Prostate gland (tissue), 2 donors: ENCODE data around the gene ZNF330. TPM values are rescaled to one million over a fixed set of nuclear protein-coding genes. Genes with fewer than 3 reads are reported as not detected.

Source experiments
- DNase-seq: peaks from one replicate; pipeline ENCODE4 v3.0.0-alpha.2; 2019; ENCODE audit warnings: low spot score
- H3K27ac ChIP-seq, 2 donors: fragments of 200-600 bp; sonication (generic); 2 replicates each; pipeline ENCODE4 v1.5.1; 2017 to 2019
- H3K27me3 ChIP-seq: fragments of 200-600 bp; sonication (generic); replicated peaks from 2 replicates; pipeline ENCODE4 v1.5.1; 2019; ENCODE audit not compliant: insufficient read depth
- H3K36me3 ChIP-seq, 2 donors: fragments of 200-600 bp; sonication (generic); 1 replicate in 1 of 2; 2 replicates in 1 of 2; pipeline versions ENCODE4 v1.5.1 to v1.8.1; 2017 to 2019
- H3K4me1 ChIP-seq: fragments of 200-600 bp; sonication (generic); replicated peaks from 2 replicates; pipeline ENCODE4 v1.5.1; 2019
- H3K4me3 ChIP-seq, 2 donors: fragments of 200-600 bp; sonication (generic); 2 replicates each; pipeline ENCODE4 v1.5.1; 2017 to 2019
- H3K9me3 ChIP-seq: fragments of 200-600 bp; sonication (generic); 2 replicates; pipeline ENCODE4 v1.5.1; 2017
- CTCF ChIP-seq, 4 experiments: fragments of 200-600 bp in 2 of 4; fragments of 450-650 bp in 2 of 4; sonication (generic) in 2 of 4; IDR thresholded peaks; 1 replicate in 3 of 4; 2 replicates in 1 of 4; pipeline ENCODE4 v1.5.1; 2016 to 2019; ENCODE audit warnings: antibody characterized with exemption in 4 of 4, mild to moderate bottlenecking in 2 of 4, moderate library complexity in 2 of 4
- POLR2A ChIP-seq: fragments of 450-650 bp; IDR thresholded peaks from one replicate; pipeline ENCODE4 v1.6.1; 2016; ENCODE audit warnings: antibody characterized with exemption, mild to moderate bottlenecking
- POLR2AphosphoS5 ChIP-seq: sonication (generic); formaldehyde crosslinking; IDR thresholded peaks from one replicate; pipeline ENCODE4 v1.6.1; 2017; ENCODE audit warnings: antibody characterized with exemption
- WGBS: methylation state at CpG from one replicate; pipeline ENCODE4 v1.1.5; 2018; 5-methylcytosine and 5-hydroxymethylcytosine counted together
- intact Hi-C: fragments of 100-400 bp; cut with DNase I; formaldehyde crosslinking; loops from one replicate; pipeline ENCODE4 v1.14.2; 2022
- total RNA-seq, 2 donors: library from RNA; depleted of rRNA; stranded (reverse); fragments of >200 nt; gene quantifications; one replicate each; pipeline ENCODE4 v1.1.0, GENCODE V29; 2016

The ZNF330 gene
- total RNA-seq, 2 donors from 2014 or later = 12.1 to 22.7 TPM

- no peak overlapping the region for H3K4me3 ChIP-seq
- no peaks in the 10 kb centered on the region for H3K4me1 ChIP-seq
- WGBS = 81% methylated on average over 1 of the region's 1 CpG
- no peak for DNase-seq
- no peak overlapping the region for H3K27ac ChIP-seq
- intact Hi-C loops = no loop called here
- no peaks in the 10 kb centered on the region for H3K36me3 ChIP-seq
- no peaks in the 10 kb centered on the region for H3K9me3 ChIP-seq
- no peak for TF ChIP-seq POLR2AphosphoS5
- TF ChIP-seq CTCF (IDR thresholded peaks at IDR 0.05) = no peak
- no peak for TF ChIP-seq POLR2A
- H3K27me3 ChIP-seq = no peaks in the 10 kb centered on the region
Measured at GRCh38 chr4:141196227-141196933, 24.3 kb upstream of the ZNF330 start.

DNA sequence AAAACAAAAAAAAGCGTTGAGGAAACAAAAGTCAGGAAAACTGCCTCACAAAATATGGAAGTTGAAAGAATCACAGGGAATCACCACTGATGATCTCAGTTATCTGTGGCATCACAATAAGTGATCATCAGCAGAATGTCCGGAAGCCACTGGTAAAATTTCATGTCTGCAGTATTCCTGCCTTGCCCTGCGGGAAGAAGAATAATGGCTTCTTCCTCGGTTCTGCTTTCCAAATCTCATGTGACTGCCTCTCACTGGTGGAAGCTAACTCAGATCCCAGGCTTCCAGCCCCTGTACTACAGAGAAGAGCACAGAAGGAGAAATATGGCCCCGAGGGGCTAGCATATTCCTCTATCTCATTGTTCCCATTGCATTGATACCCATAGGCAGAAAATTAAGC, 12.7 kb upstream of the ZNF330 start:
- DNase-seq = no peak
- Histone ChIP-seq H3K4me3 (no peak overlapping the region), H3K27ac (no peak overlapping the region), H3K27me3 (no peaks in the 10 kb centered on the region), H3K36me3 (no peaks in the 10 kb centered on the region), H3K9me3 (no peaks in the 10 kb centered on the region), H3K4me1 (no peaks in the 10 kb centered on the region)
- intact Hi-C loops = no loop called here
- TF ChIP-seq POLR2A (no peak), POLR2AphosphoS5 (no peak), CTCF (IDR thresholded peaks at IDR 0.05) (no peak)
- WGBS = 66% methylated on average over 5 of the region's 5 CpGs

- DNase-seq = no peak
- 54% methylated on average over 3 of the region's 3 CpGs for WGBS
- Histone ChIP-seq H3K9me3 (no peaks in the 10 kb centered on the region), H3K27ac (no peak overlapping the region), H3K4me1 (no peaks in the 10 kb centered on the region), H3K27me3 (no peaks in the 10 kb centered on the region), H3K4me3 (no peak overlapping the region), H3K36me3 (no peaks in the 10 kb centered on the region)
- intact Hi-C loops = no loop called here
- TF ChIP-seq POLR2AphosphoS5 (no peak), POLR2A (no peak), CTCF (IDR thresholded peaks at IDR 0.05) (no peak)
Measured at GRCh38 chr4:141210168-141210567, 10.5 kb upstream of the ZNF330 start.

- intact Hi-C loops = no loop called here
- Histone ChIP-seq H3K27me3 (no peaks in the 10 kb centered on the region), H3K36me3 (no peaks in the 10 kb centered on the region), H3K4me1 (no peaks in the 10 kb centered on the region), H3K4me3 (no peak overlapping the region), H3K9me3 (no peaks in the 10 kb centered on the region), H3K27ac (no peak overlapping the region)
- no peak for DNase-seq
- WGBS = 85% methylated on average over 19 of the region's 26 CpGs
- TF ChIP-seq POLR2A (no peak), CTCF (IDR thresholded peaks at IDR 0.05) (no peak), POLR2AphosphoS5 (no peak)
Measured at GRCh38 chr4:141213550-141213991, 7.1 kb upstream of the ZNF330 start.

GRCh38 chr4:141215030-141215429, 5.7 kb upstream of the ZNF330 start:
- H3K9me3 ChIP-seq = no peaks in the 10 kb centered on the region
- no peaks in the 10 kb centered on the region for H3K4me1 ChIP-seq
- H3K36me3 ChIP-seq = no peaks in the 10 kb centered on the region
- no peak overlapping the region for H3K27ac ChIP-seq
- intact Hi-C loops = no loop called here
- H3K4me3 ChIP-seq = no peak overlapping the region
- no peak for DNase-seq
- no peak for TF ChIP-seq POLR2A
- TF ChIP-seq CTCF (IDR thresholded peaks at IDR 0.05) = no peak
- no peaks in the 10 kb centered on the region for H3K27me3 ChIP-seq
